A549 (cell line): ENCODE measurements around the gene CACNA1F. TPM values are rescaled to one million over a fixed set of nuclear protein-coding genes. Genes with fewer than 3 reads are reported as not detected.

ENCODE experiments used
- ATAC-seq, 2 experiments: fragments of 200-7000 bp in 1 of 2; fragments of >200 bp in 1 of 2; cut with Nextera tagmentation in 1 of 2; cut with Tn5 transposase in 1 of 2; 3 replicates each; pipeline versions ENCODE4 v1.8.0 to v1.9.1; 2018 to 2020; ENCODE audit warnings: mild to moderate bottlenecking in 1 of 2, moderate library complexity in 1 of 2
- CTCF ChIA-PET: fragments of 300-600 bp; sonication (Branson Sonifier 250); formaldehyde crosslinking; extraction: SDS; loops from one replicate; lab custom pipeline; 2021; ENCODE audit warnings: antibody characterized with exemption, inconsistent platforms; lab: Yijun Ruan, JAX
- POLR2A ChIA-PET: fragments of 350-600 bp; formaldehyde crosslinking; extraction: SDS; loops from one replicate; lab custom pipeline; 2021; ENCODE audit warnings: antibody characterized with exemption, inconsistent platforms; lab: Yijun Ruan, JAX
- DNase-seq, 2 experiments: peaks; one replicate each; pipeline versions ENCODE4 v3.0.0 to v3.0.0-alpha.2; 2011 to 2016; ENCODE audit warnings: low read depth in 1 of 2, low spot score in 1 of 2
- FAIRE-seq: peaks from 2 replicates; lab custom pipeline; 2011; peaks lifted over from hg19 to GRCh38; lab: Jason Lieb, UNC
- H3K27ac ChIP-seq, 2 experiments: fragments of >200 bp; sonication (Bioruptor Twin); formaldehyde crosslinking; 3 replicates each; pipeline ENCODE4 v1.5.1; 2016 to 2017
- H3K4me1 ChIP-seq: fragments of >200 bp; sonication (Bioruptor Twin); formaldehyde crosslinking; 3 replicates; pipeline ENCODE4 v1.6.1; 2016
- H3K4me2 ChIP-seq: fragments of >200 bp; sonication (Bioruptor Twin); formaldehyde crosslinking; 3 replicates; pipeline ENCODE4 v1.6.1; 2016
- H3K4me3 ChIP-seq: fragments of >200 bp; sonication (Bioruptor Twin); formaldehyde crosslinking; 3 replicates; pipeline ENCODE4 v1.5.1; 2016
- H3K9me3 ChIP-seq: fragments of >200 bp; sonication (Bioruptor Twin); formaldehyde crosslinking; 3 replicates; pipeline ENCODE4 v1.6.1; 2016
- CBX2 ChIP-seq: fragments of 200-600 bp; sonication (generic); IDR thresholded peaks from 2 replicates; pipeline ENCODE4 v1.6.1; 2016; ENCODE audit warnings: low read depth, mild to moderate bottlenecking, borderline replicate concordance
- CBX8 ChIP-seq: fragments of 200-600 bp; sonication (generic); IDR thresholded peaks from 2 replicates; pipeline ENCODE4 v1.6.1; 2016
- ESRRA ChIP-seq: fragments of 150-350 bp; IDR thresholded peaks from 2 replicates; pipeline ENCODE4 v1.6.1; 2014; ENCODE audit warnings: mild to moderate bottlenecking, low read length, borderline replicate concordance
- GATA3 ChIP-seq: IDR thresholded peaks from 2 replicates; pipeline ENCODE4 v1.6.1; 2012; ENCODE audit warnings: borderline replicate concordance
- HOXA7 ChIP-seq: fragments of 250-450 bp; sonication (Bioruptor Pico); IDR thresholded peaks from 2 replicates; pipeline ENCODE4 v1.5.0; 2020; ENCODE audit warnings: mild to moderate bottlenecking, moderate library complexity
- HOXB13 ChIP-seq: fragments of 250-450 bp; sonication (Bioruptor Pico); IDR thresholded peaks from 2 replicates; pipeline ENCODE4 v1.5.0; 2020; ENCODE audit warnings: low read depth, mild to moderate bottlenecking, moderate library complexity
- HOXB5 ChIP-seq: fragments of 250-450 bp; sonication (Bioruptor Pico); IDR thresholded peaks from 2 replicates; pipeline ENCODE4 v1.5.0; 2020; ENCODE audit warnings: mild to moderate bottlenecking, moderate library complexity
- JUN ChIP-seq, 2 experiments: fragments of >200 bp; sonication (Bioruptor Twin); formaldehyde crosslinking; IDR thresholded peaks; 2 replicates in 1 of 2; 3 replicates in 1 of 2; pipeline ENCODE4 v1.6.1; 2016 to 2017
- KDM5A ChIP-seq: fragments of 200-600 bp; sonication (generic); IDR thresholded peaks from 2 replicates; pipeline ENCODE4 v1.6.1; 2016; ENCODE audit warnings: antibody characterized with exemption, mild to moderate bottlenecking
- NR3C1 ChIP-seq: fragments of >200 bp; sonication (Bioruptor Twin); formaldehyde crosslinking; IDR thresholded peaks from 3 replicates; pipeline ENCODE4 v1.6.1; 2017
- PHF8 ChIP-seq: fragments of 200-600 bp; sonication (generic); IDR thresholded peaks from 2 replicates; pipeline ENCODE4 v1.6.1; 2016; ENCODE audit warnings: low read depth, mild to moderate bottlenecking, antibody characterized with exemption, moderate library complexity, borderline replicate concordance
- POLR2A ChIP-seq: IDR thresholded peaks from 2 replicates; pipeline ENCODE4 v1.6.1; 2012; ENCODE audit warnings: mild to moderate bottlenecking, low read length
- POLR2AphosphoS2 ChIP-seq: conservative IDR thresholded peaks from 2 replicates; pipeline ENCODE4 v1.6.1; 2012; ENCODE audit warnings: low read length, improper control_type of control experiment, inconsistent platforms
- RFX5 ChIP-seq: fragments of 450-650 bp; IDR thresholded peaks from 2 replicates; pipeline ENCODE4 v1.7.1; 2014; ENCODE audit warnings: antibody characterized with exemption, mild to moderate bottlenecking, moderate library complexity
- ZFP36 ChIP-seq: fragments of 450-650 bp; IDR thresholded peaks from 2 replicates; pipeline ENCODE4 v1.6.1; 2014; ENCODE audit warnings: borderline replicate concordance; ENCODE audit not compliant: partially characterized antibody
- WGBS: methylation state at CpG from one replicate; pipeline ENCODE4 v1.1.6; 2017; ENCODE audit errors: missing lambda C conversion rate; 5-methylcytosine and 5-hydroxymethylcytosine counted together
- polyA plus RNA-seq, 4 experiments: library from polyadenylated mRNA; depleted of rRNA in 3 of 4; stranded (reverse); fragments of >200 nt; fragmentation: RNase III in 1 of 4; extraction: RNeasy Plus Mini Kit Qiagen cat#74134 plus additional on column Dnase treatment in 1 of 4; gene quantifications; 2 replicates in 3 of 4; 3 replicates in 1 of 4; pipeline ENCODE4 v1.2.3, GENCODE V29; 2011 to 2017
- TF ChIP-seq, protein P1 (sequence below): IDR thresholded peaks from 2 replicates; pipeline ENCODE4 v1.6.1; 2012; ENCODE audit warnings: low read depth, borderline replicate concordance
- TF ChIP-seq, protein P2 (sequence below): fragments of 200-600 bp; sonication (generic); IDR thresholded peaks from 2 replicates; pipeline ENCODE4 v1.6.1; 2016; ENCODE audit warnings: antibody characterized with exemption, mild to moderate bottlenecking, moderate library complexity
- TF ChIP-seq, protein P3 (sequence below): IDR thresholded peaks from 2 replicates; pipeline ENCODE4 v1.6.1; 2012
- TF ChIP-seq, protein P4 (sequence below): fragments of >200 bp; sonication (Bioruptor Twin); formaldehyde crosslinking; IDR thresholded peaks from 3 replicates; pipeline ENCODE4 v1.6.1; 2016

Gene CACNA1F
- polyA plus RNA-seq, 2 of the 4 experiments (the other 2 are of a cell fraction), result not detected

DNA sequence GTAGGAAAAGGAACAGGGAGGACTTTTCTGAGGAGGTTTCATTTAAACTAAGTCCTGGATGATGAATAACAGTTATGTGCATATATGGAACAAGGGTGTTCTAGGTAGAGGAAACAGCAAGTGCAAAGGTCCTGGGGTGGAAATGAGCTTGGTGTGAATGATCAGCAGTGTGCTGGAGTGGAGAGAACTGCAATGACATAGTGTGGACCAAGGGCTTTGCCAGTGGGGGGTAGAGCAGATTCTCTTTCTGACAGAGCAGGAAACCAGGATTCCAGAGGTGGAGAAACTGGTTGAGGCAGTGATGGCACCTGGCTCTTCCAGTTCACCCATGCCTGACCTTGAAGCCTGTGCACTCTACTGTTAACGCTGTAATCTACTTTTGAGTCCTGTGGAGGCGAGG, 38.2 kb upstream of the CACNA1F start:
- H3K4me3 ChIP-seq, result peak overlapping the region; percentile 91; the same call in 2 of the 3 replicates
- H3K27ac ChIP-seq, result no peak overlapping the region
- POLR2A ChIA-PET, result interaction anchor here (1.6 kb wide), 1 partner anchor 81 kb away, joined by 4 read pairs; no protein-coding TSS in a partner anchor
- ATAC-seq (no peak), FAIRE-seq (no peak), DNase-seq (no peak)
- TF ChIP-seq KDM5A (no peak), CBX8 (no peak), NR3C1 (no peak), RFX5 (no peak), POLR2AphosphoS2 (no peak), GATA3 (no peak), CBX2 (no peak), ZFP36 (no peak), HOXA7 (CRISPR knock-in tag) (no peak)
- TF ChIP-seq, protein P1, sequence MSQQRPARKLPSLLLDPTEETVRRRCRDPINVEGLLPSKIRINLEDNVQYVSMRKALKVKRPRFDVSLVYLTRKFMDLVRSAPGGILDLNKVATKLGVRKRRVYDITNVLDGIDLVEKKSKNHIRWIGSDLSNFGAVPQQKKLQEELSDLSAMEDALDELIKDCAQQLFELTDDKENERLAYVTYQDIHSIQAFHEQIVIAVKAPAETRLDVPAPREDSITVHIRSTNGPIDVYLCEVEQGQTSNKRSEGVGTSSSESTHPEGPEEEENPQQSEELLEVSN, result no peak
- TF ChIP-seq, protein P2, sequence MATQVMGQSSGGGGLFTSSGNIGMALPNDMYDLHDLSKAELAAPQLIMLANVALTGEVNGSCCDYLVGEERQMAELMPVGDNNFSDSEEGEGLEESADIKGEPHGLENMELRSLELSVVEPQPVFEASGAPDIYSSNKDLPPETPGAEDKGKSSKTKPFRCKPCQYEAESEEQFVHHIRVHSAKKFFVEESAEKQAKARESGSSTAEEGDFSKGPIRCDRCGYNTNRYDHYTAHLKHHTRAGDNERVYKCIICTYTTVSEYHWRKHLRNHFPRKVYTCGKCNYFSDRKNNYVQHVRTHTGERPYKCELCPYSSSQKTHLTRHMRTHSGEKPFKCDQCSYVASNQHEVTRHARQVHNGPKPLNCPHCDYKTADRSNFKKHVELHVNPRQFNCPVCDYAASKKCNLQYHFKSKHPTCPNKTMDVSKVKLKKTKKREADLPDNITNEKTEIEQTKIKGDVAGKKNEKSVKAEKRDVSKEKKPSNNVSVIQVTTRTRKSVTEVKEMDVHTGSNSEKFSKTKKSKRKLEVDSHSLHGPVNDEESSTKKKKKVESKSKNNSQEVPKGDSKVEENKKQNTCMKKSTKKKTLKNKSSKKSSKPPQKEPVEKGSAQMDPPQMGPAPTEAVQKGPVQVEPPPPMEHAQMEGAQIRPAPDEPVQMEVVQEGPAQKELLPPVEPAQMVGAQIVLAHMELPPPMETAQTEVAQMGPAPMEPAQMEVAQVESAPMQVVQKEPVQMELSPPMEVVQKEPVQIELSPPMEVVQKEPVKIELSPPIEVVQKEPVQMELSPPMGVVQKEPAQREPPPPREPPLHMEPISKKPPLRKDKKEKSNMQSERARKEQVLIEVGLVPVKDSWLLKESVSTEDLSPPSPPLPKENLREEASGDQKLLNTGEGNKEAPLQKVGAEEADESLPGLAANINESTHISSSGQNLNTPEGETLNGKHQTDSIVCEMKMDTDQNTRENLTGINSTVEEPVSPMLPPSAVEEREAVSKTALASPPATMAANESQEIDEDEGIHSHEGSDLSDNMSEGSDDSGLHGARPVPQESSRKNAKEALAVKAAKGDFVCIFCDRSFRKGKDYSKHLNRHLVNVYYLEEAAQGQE, result no peak
- 88% methylated on average over 2 of the region's 2 CpGs for WGBS
- peak overlapping the region; percentile 97 for H3K4me2 ChIP-seq
- H3K9me3 ChIP-seq, result no peaks in the 10 kb centered on the region
- H3K4me1 ChIP-seq, result peaks cover 29% of the 10 kb centered on the region; the same call in 2 of the 3 replicates
- CTCF ChIA-PET, result no interaction called here

DNA sequence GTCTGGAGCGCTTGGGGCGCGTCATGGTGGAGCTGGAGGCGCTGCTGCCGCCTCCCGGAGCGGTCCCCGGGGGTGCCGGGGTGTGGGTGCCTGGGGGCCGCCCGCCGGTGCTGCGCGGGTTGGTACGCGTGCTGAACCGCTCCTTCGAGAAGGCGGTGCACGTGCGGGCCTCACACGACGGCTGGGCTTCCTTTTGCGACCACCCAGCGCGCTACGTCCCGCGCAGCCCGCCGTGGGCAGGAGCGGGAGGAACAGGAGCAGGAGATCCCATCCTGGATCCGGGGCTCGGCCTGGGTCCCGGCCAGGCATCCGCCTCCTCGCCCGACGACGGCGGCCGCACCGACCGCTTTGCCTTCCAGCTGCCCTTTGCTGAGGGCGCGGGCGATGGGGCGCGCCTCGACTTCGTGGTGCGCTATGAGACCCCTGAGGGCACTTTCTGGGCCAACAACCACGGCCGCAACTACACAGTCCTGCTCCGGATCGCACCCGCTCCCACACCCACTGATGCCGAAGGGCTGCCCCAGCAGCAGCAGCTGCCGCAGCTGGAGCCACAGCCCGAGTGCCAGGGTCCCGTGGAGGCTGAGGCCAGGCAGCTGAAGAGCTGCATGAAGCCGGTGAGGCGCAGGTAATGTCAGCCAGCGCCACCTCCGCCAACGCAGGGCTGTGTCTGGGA, 37.2 kb upstream of the CACNA1F start:
- peak overlapping the region; percentile 99 for H3K27ac ChIP-seq
- DNase-seq (peak in 1 of 2 experiments; percentile 5), FAIRE-seq (no peak), ATAC-seq (no peak)
- TF ChIP-seq NR3C1 (no peak), PHF8 (0 out of 2 replicates have a peak, but pooled peaks have one; percentile 0), HOXB13 (CRISPR knock-in tag) (no peak), JUN (IDR thresholded peaks at IDR 0.05) (no peak)
- TF ChIP-seq, protein P1, result peak; percentile 89
- TF ChIP-seq, protein P3, sequence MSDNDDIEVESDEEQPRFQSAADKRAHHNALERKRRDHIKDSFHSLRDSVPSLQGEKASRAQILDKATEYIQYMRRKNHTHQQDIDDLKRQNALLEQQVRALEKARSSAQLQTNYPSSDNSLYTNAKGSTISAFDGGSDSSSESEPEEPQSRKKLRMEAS, result peak; percentile 85
- 56% methylated on average over 37 of the region's 66 CpGs for WGBS
- peaks cover 29% of the 10 kb centered on the region; the same call in 2 of the 3 replicates for H3K4me1 ChIP-seq
- H3K4me3 ChIP-seq, result peak overlapping the region; percentile 91
- peak overlapping the region; percentile 97 for H3K4me2 ChIP-seq
- H3K9me3 ChIP-seq, result no peaks in the 10 kb centered on the region
- CTCF ChIA-PET, result no interaction called here
- POLR2A ChIA-PET, result interaction anchor here (1.6 kb wide), 1 partner anchor 80 kb away, joined by 4 read pairs; no protein-coding TSS in a partner anchor

DNA sequence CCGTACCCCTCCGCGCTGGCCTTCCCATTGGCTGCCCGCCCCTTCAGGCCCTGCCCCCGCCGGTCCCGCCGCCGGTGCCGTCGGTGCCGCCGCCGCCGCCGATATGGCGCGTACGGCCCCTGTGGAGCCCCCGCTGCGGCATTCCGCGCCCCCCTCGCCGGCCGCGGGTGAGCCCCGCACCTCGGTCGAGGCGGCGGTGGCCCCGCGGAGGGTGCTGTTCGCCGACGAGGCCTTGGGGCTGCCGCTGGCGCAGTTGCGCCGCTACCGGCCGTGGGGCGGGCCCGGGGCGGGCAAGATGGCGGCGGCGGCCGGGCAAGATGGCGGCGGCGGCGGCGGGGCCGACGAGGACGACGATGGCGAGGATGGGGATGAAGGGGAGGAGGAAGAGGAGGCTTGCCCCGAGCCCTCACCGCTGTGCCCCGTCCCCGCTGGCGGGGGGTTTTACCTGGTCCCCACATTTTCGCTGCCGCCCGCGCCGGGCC, 36.7 kb upstream of the CACNA1F start, which contains the start of gene PPP1R3F:
Gene PPP1R3F (plus strand): TSS at position 27 of the 482 bp plus-strand sequence. CDS start 77 bp downstream, at position 104.
- Histone ChIP-seq H3K9me3 (no peaks in the 10 kb centered on the region), H3K4me1 (peaks cover 29% of the 10 kb centered on the region; the same call in 2 of the 3 replicates), H3K27ac (peak within 1 kb of the TSS; percentile 99), H3K4me3 (peak within 1 kb of the TSS; percentile 91), H3K4me2 (peak within 1 kb of the TSS; percentile 97)
- ChIA-PET POLR2A (interaction anchor here (1.0 to 1.7 kb wide), 4 partner anchors 79 to 468 kb away, joined by 4 to 16 read pairs (median 4); partner anchors contain the start of gene HDAC6), CTCF (no interaction called here)
- FAIRE-seq (no peak), ATAC-seq (peak; percentile 0 to 35; a peak in 4 of 6 replicates), DNase-seq (no peak)
- TF ChIP-seq PHF8, result peak; percentile 44; the same call in 1 of the 2 replicates
- TF ChIP-seq ESRRA, result no peak
- peak; percentile 42 to 81; a peak in 2 of 5 replicates for TF ChIP-seq JUN (IDR thresholded peaks at IDR 0.05)
- 0 out of 2 replicates have a peak, but pooled peaks have one; percentile 24 for TF ChIP-seq HOXB5 (CRISPR knock-in tag)
- peak; percentile 48 for TF ChIP-seq POLR2A
- no peak for TF ChIP-seq CBX8
- TF ChIP-seq, protein P4, sequence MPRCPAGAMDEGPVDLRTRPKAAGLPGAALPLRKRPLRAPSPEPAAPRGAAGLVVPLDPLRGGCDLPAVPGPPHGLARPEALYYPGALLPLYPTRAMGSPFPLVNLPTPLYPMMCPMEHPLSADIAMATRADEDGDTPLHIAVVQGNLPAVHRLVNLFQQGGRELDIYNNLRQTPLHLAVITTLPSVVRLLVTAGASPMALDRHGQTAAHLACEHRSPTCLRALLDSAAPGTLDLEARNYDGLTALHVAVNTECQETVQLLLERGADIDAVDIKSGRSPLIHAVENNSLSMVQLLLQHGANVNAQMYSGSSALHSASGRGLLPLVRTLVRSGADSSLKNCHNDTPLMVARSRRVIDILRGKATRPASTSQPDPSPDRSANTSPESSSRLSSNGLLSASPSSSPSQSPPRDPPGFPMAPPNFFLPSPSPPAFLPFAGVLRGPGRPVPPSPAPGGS, result 0 out of 3 replicates have a peak, but pooled peaks have one; percentile 35
- no CpG with 5 or more reads among the region's 70 CpGs for WGBS
